ENCODE results near the gene HDAC2.
"Not testable (repeated sequence)": the region's sequence is repeated elsewhere in the genome, so short reads cannot be mapped to it uniquely, and the experiment has no call there.

Gene HDAC2

GRCh38 chr6:113970805-113971676 lies at the start of gene HDAC2:
Gene HDAC2 (minus strand): TSS chr6:113971148. CDS start chr6:113970908, 240 bp downstream.
- H3K9ac ChIP-seq (ENCODE audit: low read depth, low read length, poor library complexity, severe bottlenecking), result peak within 1 kb of the TSS; percentile 90
- peaks cover 44% of the 10 kb centered on the region for H4K20me1 ChIP-seq (ENCODE audit: insufficient read depth, low read length, poor library complexity, severe bottlenecking)
- H3K4me1 ChIP-seq (ENCODE audit: insufficient read depth, low read length, poor library complexity, severe bottlenecking), result peaks cover 30% of the 10 kb centered on the region
- H3K4me2 ChIP-seq (ENCODE audit: low read depth, low read length, poor library complexity, severe bottlenecking), result peak within 1 kb of the TSS; percentile 94
- H3K9me3 ChIP-seq (ENCODE audit: insufficient read depth, low read depth, low read length), result no peaks in the 10 kb centered on the region
- TF ChIP-seq, protein P1, sequence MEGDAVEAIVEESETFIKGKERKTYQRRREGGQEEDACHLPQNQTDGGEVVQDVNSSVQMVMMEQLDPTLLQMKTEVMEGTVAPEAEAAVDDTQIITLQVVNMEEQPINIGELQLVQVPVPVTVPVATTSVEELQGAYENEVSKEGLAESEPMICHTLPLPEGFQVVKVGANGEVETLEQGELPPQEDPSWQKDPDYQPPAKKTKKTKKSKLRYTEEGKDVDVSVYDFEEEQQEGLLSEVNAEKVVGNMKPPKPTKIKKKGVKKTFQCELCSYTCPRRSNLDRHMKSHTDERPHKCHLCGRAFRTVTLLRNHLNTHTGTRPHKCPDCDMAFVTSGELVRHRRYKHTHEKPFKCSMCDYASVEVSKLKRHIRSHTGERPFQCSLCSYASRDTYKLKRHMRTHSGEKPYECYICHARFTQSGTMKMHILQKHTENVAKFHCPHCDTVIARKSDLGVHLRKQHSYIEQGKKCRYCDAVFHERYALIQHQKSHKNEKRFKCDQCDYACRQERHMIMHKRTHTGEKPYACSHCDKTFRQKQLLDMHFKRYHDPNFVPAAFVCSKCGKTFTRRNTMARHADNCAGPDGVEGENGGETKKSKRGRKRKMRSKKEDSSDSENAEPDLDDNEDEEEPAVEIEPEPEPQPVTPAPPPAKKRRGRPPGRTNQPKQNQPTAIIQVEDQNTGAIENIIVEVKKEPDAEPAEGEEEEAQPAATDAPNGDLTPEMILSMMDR (conservative IDR thresholded peaks at IDR 0.05; ENCODE audit: low read length), result 0 out of 2 replicates have a peak, but pooled peaks have one; percentile 10
- TF ChIP-seq EZH2phosphoT487 (IDR thresholded peaks at IDR 0.05; ENCODE audit: borderline replicate concordance), result no peak
- H3K4me3 ChIP-seq (ENCODE audit: low read length, poor library complexity, severe bottlenecking), result peak within 1 kb of the TSS; percentile 98
- H3F3A ChIP-seq (ENCODE audit: low read depth), result no peaks in the 10 kb centered on the region
- no peaks in the 10 kb centered on the region for H3K36me3 ChIP-seq (ENCODE audit: insufficient read depth, low read length)
- no peaks in the 10 kb centered on the region for H3K9me2 ChIP-seq (replicated peaks; ENCODE audit: low read depth, low read length)
- H3K79me2 ChIP-seq (ENCODE audit: insufficient read depth, low read length), result peaks cover 56% of the 10 kb centered on the region
- peaks cover 3% of the 10 kb centered on the region for H3K27me3 ChIP-seq (ENCODE audit: insufficient read depth, low read length, poor library complexity, severe bottlenecking)
- peak within 1 kb of the TSS; percentile 82 for H2AFZ ChIP-seq (ENCODE audit: low read length)

GRCh38 chr6:114020196-114020595 lies 49.2 kb upstream of the HDAC2 start:
- Histone ChIP-seq H3K4me3 (ENCODE audit: low read length, poor library complexity, severe bottlenecking) (no peak overlapping the region), H4K20me1 (ENCODE audit: insufficient read depth, low read length, poor library complexity, severe bottlenecking) (no peaks in the 10 kb centered on the region), H3F3A (ENCODE audit: low read depth) (no peaks in the 10 kb centered on the region), H3K79me2 (ENCODE audit: insufficient read depth, low read length) (no peaks in the 10 kb centered on the region), H3K9me3 (ENCODE audit: insufficient read depth, low read depth, low read length) (no peaks in the 10 kb centered on the region), H3K9me2 (replicated peaks; ENCODE audit: low read depth, low read length) (no peaks in the 10 kb centered on the region), H3K4me2 (ENCODE audit: low read depth, low read length, poor library complexity, severe bottlenecking) (no peak overlapping the region), H3K27me3 (ENCODE audit: insufficient read depth, low read length, poor library complexity, severe bottlenecking) (no peaks in the 10 kb centered on the region), H3K4me1 (ENCODE audit: insufficient read depth, low read length, poor library complexity, severe bottlenecking) (no peaks in the 10 kb centered on the region), H2AFZ (ENCODE audit: low read length) (no peak overlapping the region), H3K36me3 (ENCODE audit: insufficient read depth, low read length) (no peaks in the 10 kb centered on the region), H3K9ac (ENCODE audit: low read depth, low read length, poor library complexity, severe bottlenecking) (no peak overlapping the region)
- TF ChIP-seq EZH2phosphoT487 (IDR thresholded peaks at IDR 0.05; ENCODE audit: borderline replicate concordance), result no peak
- TF ChIP-seq, protein P1 (conservative IDR thresholded peaks at IDR 0.05; ENCODE audit: low read length), result no peak

GRCh38 chr6:114017146-114017545 lies 46.2 kb upstream of the HDAC2 start:
- not testable (repeated sequence) for H3K4me3 ChIP-seq (ENCODE audit: low read length, poor library complexity, severe bottlenecking); H3K36me3 ChIP-seq (ENCODE audit: insufficient read depth, low read length); H3K27me3 ChIP-seq (ENCODE audit: insufficient read depth, low read length, poor library complexity, severe bottlenecking)

DNA sequence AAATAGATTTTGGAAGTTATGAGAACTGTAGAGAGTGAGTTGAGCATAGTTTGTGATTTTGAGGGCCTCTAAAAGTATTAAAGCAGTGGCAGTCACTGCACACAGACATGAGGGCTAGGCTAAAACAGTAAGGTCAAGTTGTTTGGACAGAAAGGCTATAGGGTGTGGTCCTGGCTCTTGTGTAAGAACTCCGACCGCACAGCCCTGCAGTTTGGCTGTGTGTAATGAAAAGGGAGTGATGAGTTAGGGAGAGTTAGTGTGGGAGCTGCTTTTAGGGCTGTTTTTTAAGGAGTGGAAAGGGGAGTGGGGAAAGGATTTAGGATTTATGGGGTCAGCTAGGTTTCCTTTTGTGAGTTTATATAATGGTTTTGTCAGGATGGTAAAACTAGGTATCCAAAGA lies 43.2 kb upstream of the HDAC2 start:
- not testable (repeated sequence) for H3K79me2 ChIP-seq (ENCODE audit: insufficient read depth, low read length); H3K4me3 ChIP-seq (ENCODE audit: low read length, poor library complexity, severe bottlenecking); H3K9me2 ChIP-seq (replicated peaks; ENCODE audit: low read depth, low read length); H3K27me3 ChIP-seq (ENCODE audit: insufficient read depth, low read length, poor library complexity, severe bottlenecking); H3K9ac ChIP-seq (ENCODE audit: low read depth, low read length, poor library complexity, severe bottlenecking); H3K36me3 ChIP-seq (ENCODE audit: insufficient read depth, low read length); H2AFZ ChIP-seq (ENCODE audit: low read length); H4K20me1 ChIP-seq (ENCODE audit: insufficient read depth, low read length, poor library complexity, severe bottlenecking); H3F3A ChIP-seq (ENCODE audit: low read depth); H3K9me3 ChIP-seq (ENCODE audit: insufficient read depth, low read depth, low read length); H3K4me2 ChIP-seq (ENCODE audit: low read depth, low read length, poor library complexity, severe bottlenecking); H3K4me1 ChIP-seq (ENCODE audit: insufficient read depth, low read length, poor library complexity, severe bottlenecking)

More at GRCh38 chr6:114017146-114017545, 46.2 kb upstream of the HDAC2 start:
- H3K9me2 ChIP-seq (replicated peaks; ENCODE audit: low read depth, low read length); H3K79me2 ChIP-seq (ENCODE audit: insufficient read depth, low read length); H4K20me1 ChIP-seq (ENCODE audit: insufficient read depth, low read length, poor library complexity, severe bottlenecking); H3K9ac ChIP-seq (ENCODE audit: low read depth, low read length, poor library complexity, severe bottlenecking); H3F3A ChIP-seq (ENCODE audit: low read depth); H3K4me1 ChIP-seq (ENCODE audit: insufficient read depth, low read length, poor library complexity, severe bottlenecking); H3K9me3 ChIP-seq (ENCODE audit: insufficient read depth, low read depth, low read length); H2AFZ ChIP-seq (ENCODE audit: low read length); H3K4me2 ChIP-seq (ENCODE audit: low read depth, low read length, poor library complexity, severe bottlenecking): not testable (repeated sequence)

DNA sequence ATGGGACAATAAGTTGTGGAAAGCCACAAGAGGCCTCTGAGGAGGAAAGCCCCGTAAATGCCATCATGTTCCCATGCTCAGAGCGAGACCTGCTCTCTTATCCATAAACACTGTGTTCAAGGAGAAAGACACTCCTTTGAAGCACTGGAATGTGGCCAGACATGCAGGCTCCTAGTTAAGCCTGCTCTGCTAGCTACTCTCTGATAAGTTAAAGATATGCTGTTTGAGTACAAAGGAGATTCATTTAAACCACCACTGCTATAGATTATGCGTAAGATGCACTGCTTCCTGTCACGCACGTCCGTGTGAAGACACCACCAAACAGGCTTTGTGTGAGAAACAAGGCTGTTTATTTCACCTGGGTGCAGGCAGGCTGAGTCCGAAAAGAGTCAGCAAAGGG lies 40.5 kb upstream of the HDAC2 start:
- not testable (repeated sequence) for H3K27me3 ChIP-seq (ENCODE audit: insufficient read depth, low read length, poor library complexity, severe bottlenecking); H3K9ac ChIP-seq (ENCODE audit: low read depth, low read length, poor library complexity, severe bottlenecking); H3K4me3 ChIP-seq (ENCODE audit: low read length, poor library complexity, severe bottlenecking); H3F3A ChIP-seq (ENCODE audit: low read depth); H3K36me3 ChIP-seq (ENCODE audit: insufficient read depth, low read length); H3K4me1 ChIP-seq (ENCODE audit: insufficient read depth, low read length, poor library complexity, severe bottlenecking); H4K20me1 ChIP-seq (ENCODE audit: insufficient read depth, low read length, poor library complexity, severe bottlenecking); H3K4me2 ChIP-seq (ENCODE audit: low read depth, low read length, poor library complexity, severe bottlenecking); H3K9me2 ChIP-seq (replicated peaks; ENCODE audit: low read depth, low read length); H2AFZ ChIP-seq (ENCODE audit: low read length); H3K79me2 ChIP-seq (ENCODE audit: insufficient read depth, low read length); H3K9me3 ChIP-seq (ENCODE audit: insufficient read depth, low read depth, low read length)

Measured in Loucy (cell line).